Measurements from ENCODE around the gene ZNF296. TPM values are rescaled to one million over a fixed set of nuclear protein-coding genes. Genes with fewer than 3 reads are reported as not detected.

The ZNF296 gene
- total and polyA plus RNA-seq, 2 experiments from 2014 or later: 13.4 to 16.5 TPM

Small RNAs within 50 kb of the gene (small RNA-seq; reads per million reads assigned to genes)
- not detected for gene RNU6-611P (ENCODE audit: low replicate concordance)

Other genes starting within 250 kb of the ZNF296 start
- gene NECTIN2, start 230.2 kb downstream of the ZNF296 start, total RNA-seq (2014; rRNA removed; shearing (Covaris generic)): 230 and 235 TPM in 2 replicates
- gene NECTIN2, start 230.2 kb downstream of the ZNF296 start, polyA plus RNA-seq (2016; fragmentation: Nextera tagmentation; extraction: Ambion mirVana): 109 and 113 TPM in 2 replicates
- gene TOMM40, start 185.2 kb downstream of the ZNF296 start, total RNA-seq (2014; rRNA removed; shearing (Covaris generic)): 233 and 273 TPM in 2 replicates
- 135 and 142 TPM in 2 replicates for gene TOMM40, start 185.2 kb downstream of the ZNF296 start, polyA plus RNA-seq (2016; fragmentation: Nextera tagmentation; extraction: Ambion mirVana)
- 1,391 and 1,438 TPM in 2 replicates for gene APOE, start 170.7 kb downstream of the ZNF296 start, total RNA-seq (2014; rRNA removed; shearing (Covaris generic))
- 1,133 and 1,232 TPM in 2 replicates for gene APOE, start 170.7 kb downstream of the ZNF296 start, polyA plus RNA-seq (2016; fragmentation: Nextera tagmentation; extraction: Ambion mirVana)
- 25.4 and 26.8 TPM in 2 replicates for gene APOC1, start 161.9 kb downstream of the ZNF296 start, total RNA-seq (2014; rRNA removed; shearing (Covaris generic))
- gene APOC1, start 161.9 kb downstream of the ZNF296 start, polyA plus RNA-seq (2016; fragmentation: Nextera tagmentation; extraction: Ambion mirVana): 221 and 252 TPM in 2 replicates
- gene APOC4, start 134.2 kb downstream of the ZNF296 start, total RNA-seq (2014; rRNA removed; shearing (Covaris generic)): not detected in 2 replicates
- gene APOC4, start 134.2 kb downstream of the ZNF296 start, polyA plus RNA-seq (2016; fragmentation: Nextera tagmentation; extraction: Ambion mirVana): not detected in 2 replicates
- gene APOC2, start 130.4 kb downstream of the ZNF296 start, total RNA-seq (2014; rRNA removed; shearing (Covaris generic)): not detected in 2 replicates
- gene APOC2, start 130.4 kb downstream of the ZNF296 start, polyA plus RNA-seq (2016; fragmentation: Nextera tagmentation; extraction: Ambion mirVana): not detected in 2 replicates
- gene CLPTM1, start 121.1 kb downstream of the ZNF296 start, total RNA-seq (2014; rRNA removed; shearing (Covaris generic)): 70.6 and 71.5 TPM in 2 replicates
- 36.7 and 41.6 TPM in 2 replicates for gene CLPTM1, start 121.1 kb downstream of the ZNF296 start, polyA plus RNA-seq (2016; fragmentation: Nextera tagmentation; extraction: Ambion mirVana)
- 11.1 and 13.1 TPM in 2 replicates for gene RELB, start 75.0 kb downstream of the ZNF296 start, total RNA-seq (2014; rRNA removed; shearing (Covaris generic))
- gene RELB, start 75.0 kb downstream of the ZNF296 start, polyA plus RNA-seq (2016; fragmentation: Nextera tagmentation; extraction: Ambion mirVana): 7.4 and 7.9 TPM in 2 replicates
- 78.7 and 92.3 TPM in 2 replicates for gene CLASRP, start 37.4 kb downstream of the ZNF296 start, total RNA-seq (2014; rRNA removed; shearing (Covaris generic))
- 26.5 and 27.1 TPM in 2 replicates for gene CLASRP, start 37.4 kb downstream of the ZNF296 start, polyA plus RNA-seq (2016; fragmentation: Nextera tagmentation; extraction: Ambion mirVana)
- 49.6 and 52.6 TPM in 2 replicates for gene GEMIN7, start 2.8 kb upstream of the ZNF296 start, total RNA-seq (2014; rRNA removed; shearing (Covaris generic))
- 90.5 and 91.6 TPM in 2 replicates for gene GEMIN7, start 2.8 kb upstream of the ZNF296 start, polyA plus RNA-seq (2016; fragmentation: Nextera tagmentation; extraction: Ambion mirVana)
- 33.3 and 47.2 TPM in 2 replicates for gene PPP1R37, start 16.7 kb upstream of the ZNF296 start, total RNA-seq (2014; rRNA removed; shearing (Covaris generic))
- gene PPP1R37, start 16.7 kb upstream of the ZNF296 start, polyA plus RNA-seq (2016; fragmentation: Nextera tagmentation; extraction: Ambion mirVana): 6.9 and 7.8 TPM in 2 replicates
- 1.3 and 2.2 TPM in 2 replicates for gene NKPD1, start 84.5 kb upstream of the ZNF296 start, total RNA-seq (2014; rRNA removed; shearing (Covaris generic))
- 0.09 and 0.24 TPM in 2 replicates for gene NKPD1, start 84.5 kb upstream of the ZNF296 start, polyA plus RNA-seq (2016; fragmentation: Nextera tagmentation; extraction: Ambion mirVana)
- gene TRAPPC6A, start 101.8 kb upstream of the ZNF296 start, total RNA-seq (2014; rRNA removed; shearing (Covaris generic)): 23.3 and 29.4 TPM in 2 replicates
- 74.7 and 81.9 TPM in 2 replicates for gene TRAPPC6A, start 101.8 kb upstream of the ZNF296 start, polyA plus RNA-seq (2016; fragmentation: Nextera tagmentation; extraction: Ambion mirVana)
- gene BLOC1S3, start 102.3 kb upstream of the ZNF296 start, total RNA-seq (2014; rRNA removed; shearing (Covaris generic)): 15.9 and 16.0 TPM in 2 replicates
- 2.5 and 5.0 TPM in 2 replicates for gene BLOC1S3, start 102.3 kb upstream of the ZNF296 start, polyA plus RNA-seq (2016; fragmentation: Nextera tagmentation; extraction: Ambion mirVana)
- gene EXOC3L2, start 168.9 kb upstream of the ZNF296 start, total RNA-seq (2014; rRNA removed; shearing (Covaris generic)): 0.35 and 3.2 TPM in 2 replicates
- 2.0 and 2.8 TPM in 2 replicates for gene EXOC3L2, start 168.9 kb upstream of the ZNF296 start, polyA plus RNA-seq (2016; fragmentation: Nextera tagmentation; extraction: Ambion mirVana)
- gene MARK4, start 174.8 kb upstream of the ZNF296 start, total RNA-seq (2014; rRNA removed; shearing (Covaris generic)): 38.6 and 40.5 TPM in 2 replicates
- 15.8 and 16.6 TPM in 2 replicates for gene MARK4, start 174.8 kb upstream of the ZNF296 start, polyA plus RNA-seq (2016; fragmentation: Nextera tagmentation; extraction: Ambion mirVana)
- gene CKM, start 246.4 kb upstream of the ZNF296 start, total RNA-seq (2014; rRNA removed; shearing (Covaris generic)): not detected in 2 replicates
- gene CKM, start 246.4 kb upstream of the ZNF296 start, polyA plus RNA-seq (2016; fragmentation: Nextera tagmentation; extraction: Ambion mirVana): 0.47 TPM in 1 of 2 replicates, not detected in the other

Data from GM23338 (cell line).